Measurements from ENCODE around the gene DGCR8.

Gene DGCR8

DNA sequence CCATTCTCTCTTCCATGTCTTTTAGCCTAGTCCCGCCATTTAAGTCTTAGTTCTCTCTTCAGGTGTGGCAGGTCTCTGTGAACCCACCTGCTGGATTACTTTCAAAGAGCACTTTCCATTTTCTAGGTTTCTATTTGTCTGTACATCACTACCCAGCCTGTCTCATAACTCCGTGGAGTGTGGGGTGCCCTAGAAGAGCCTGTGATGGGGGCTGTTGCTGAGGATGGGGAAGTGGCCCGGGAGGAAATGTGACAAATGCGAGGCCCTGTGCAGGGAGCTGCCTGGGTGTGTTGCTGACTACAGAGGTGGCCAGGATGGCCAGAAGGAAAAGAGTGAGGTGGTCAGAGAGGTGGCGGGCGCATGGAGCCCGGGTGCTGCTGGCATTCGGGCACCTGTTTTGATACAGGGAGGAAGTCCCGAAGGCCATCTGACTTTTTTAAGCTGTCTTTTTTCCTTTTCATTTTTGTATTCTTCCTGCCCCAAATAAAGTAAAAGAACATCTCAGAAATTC is 10.7 kb downstream of the DGCR8 start:
- no peak for DNase-seq (ENCODE audit: low spot score)

DNA sequence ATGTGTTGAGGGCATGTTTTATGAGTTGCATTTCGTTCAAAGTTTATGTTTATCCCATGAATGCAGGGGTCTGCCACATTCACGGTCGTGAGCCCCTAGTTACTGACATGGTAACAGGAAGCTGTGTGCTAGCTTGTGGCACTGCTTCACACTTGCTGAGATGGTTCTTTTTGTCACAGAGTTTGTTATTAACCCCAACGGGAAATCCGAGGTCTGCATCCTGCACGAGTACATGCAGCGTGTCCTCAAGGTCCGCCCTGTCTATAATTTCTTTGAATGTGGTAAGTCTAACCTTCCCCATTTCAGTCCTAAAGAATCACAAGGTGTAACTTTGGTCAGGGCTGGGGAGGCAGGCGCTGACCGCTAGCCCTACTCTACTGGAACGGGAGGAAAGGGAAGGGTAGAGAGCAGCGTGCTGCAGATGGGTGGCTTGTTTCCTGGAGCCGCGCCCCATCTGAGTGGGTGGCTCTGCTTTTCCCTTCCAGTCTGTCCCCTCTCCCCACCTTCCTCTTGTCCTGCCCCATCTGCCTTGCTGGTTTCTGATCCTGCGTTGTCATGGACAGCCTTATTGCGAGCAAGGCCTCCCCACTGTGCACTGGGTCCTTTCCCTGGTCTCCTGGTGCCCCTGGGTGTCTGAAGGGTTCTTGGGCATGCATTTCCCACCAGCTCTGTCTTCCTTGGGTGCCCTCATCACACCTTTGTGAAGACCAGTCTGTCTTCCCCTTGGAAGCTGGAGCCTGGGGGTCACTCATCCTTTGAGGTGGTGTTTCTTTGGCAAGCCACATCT is 11.8 kb downstream of the DGCR8 start:
- no peak for DNase-seq (ENCODE audit: low spot score)

DNA sequence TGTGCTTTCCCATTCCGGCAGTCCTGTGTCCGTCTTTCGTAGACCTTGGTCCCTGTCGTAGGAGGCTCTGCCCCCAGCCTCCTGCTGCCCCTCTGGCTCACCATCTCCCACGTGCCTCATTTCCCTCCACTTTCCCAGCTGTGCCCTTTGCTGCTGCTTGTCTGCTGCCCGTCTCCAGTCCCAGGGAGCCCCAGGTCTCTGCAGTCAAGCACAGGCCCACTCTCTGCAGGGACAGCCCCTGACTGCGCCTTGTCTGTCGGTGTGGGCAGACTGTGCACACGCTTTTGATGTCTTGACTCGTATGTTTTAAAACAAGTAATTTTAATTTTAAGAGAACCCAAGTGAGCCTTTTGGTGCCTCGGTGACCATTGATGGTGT is 12.4 kb downstream of the DGCR8 start:
- no peak for DNase-seq (ENCODE audit: low spot score)

DNA sequence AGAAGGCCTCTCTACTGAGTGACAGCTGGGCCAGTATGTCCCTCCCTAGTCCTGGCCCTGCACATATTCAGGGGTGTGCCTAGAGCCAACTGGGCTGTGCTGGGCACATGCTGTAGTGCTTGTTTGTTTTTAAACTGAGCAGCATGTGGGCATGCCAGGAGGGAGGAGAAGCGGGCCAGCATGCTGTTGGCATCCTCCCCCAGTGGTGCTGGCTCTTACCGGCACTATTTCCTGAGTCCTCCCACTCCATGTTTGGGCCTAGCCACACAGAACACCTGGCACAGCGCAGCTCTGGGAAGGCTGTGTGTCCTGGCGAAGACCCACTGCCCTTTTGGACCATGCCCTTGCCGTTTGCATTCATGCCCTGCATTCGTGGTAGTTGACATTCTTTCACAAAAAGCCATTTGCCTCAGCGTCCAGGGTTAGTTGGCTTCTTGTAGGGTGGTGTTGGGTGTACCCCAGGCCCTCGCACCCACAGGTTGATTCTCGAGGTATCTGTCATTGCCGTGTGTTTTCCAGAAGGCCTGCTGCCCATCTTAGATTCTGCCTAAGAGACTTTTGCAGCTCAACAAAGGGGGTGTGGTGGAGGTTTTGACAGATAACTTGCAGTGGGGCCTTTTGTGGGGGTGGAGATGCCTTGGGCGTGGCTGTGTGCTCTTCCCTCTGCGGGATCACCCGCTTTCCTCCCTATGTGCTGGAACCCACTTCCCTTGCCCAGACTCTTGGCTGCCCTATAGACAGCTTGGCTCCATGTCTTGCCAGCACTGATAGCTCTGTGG is 13.6 kb downstream of the DGCR8 start:
- DNase-seq (ENCODE audit: low spot score), result no peak

DNA sequence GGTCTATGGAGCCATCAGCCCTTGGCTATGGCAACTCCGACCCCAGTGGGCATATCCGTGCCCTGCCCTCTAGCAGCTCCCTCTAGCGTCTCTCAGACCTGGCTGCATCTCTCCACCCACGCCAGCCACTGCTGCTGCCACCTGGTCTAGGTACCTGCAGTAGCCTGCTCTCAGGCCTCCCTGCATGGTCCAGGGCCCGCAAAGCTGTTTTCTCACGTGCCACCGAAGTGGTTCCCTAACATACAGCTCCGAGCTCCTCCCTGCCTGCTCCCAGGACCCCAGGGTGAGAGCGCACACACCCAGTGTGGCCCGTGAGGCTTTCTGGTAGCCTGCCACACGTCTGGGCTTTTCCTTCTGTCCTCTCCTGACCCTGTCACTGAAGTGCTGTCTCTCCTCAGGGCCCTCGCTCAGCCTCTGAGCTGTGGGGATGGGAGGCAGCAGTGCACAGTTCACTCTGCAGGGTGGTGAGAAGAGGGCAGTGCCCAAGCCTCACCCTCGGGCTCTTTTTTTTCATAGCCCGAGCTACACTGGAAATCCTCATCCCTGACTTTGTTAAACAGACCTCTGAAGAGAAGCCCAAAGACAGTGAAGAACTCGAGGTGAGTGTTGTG is 14.3 kb downstream of the DGCR8 start:
- DNase-seq (ENCODE audit: low spot score), result no peak

DNA sequence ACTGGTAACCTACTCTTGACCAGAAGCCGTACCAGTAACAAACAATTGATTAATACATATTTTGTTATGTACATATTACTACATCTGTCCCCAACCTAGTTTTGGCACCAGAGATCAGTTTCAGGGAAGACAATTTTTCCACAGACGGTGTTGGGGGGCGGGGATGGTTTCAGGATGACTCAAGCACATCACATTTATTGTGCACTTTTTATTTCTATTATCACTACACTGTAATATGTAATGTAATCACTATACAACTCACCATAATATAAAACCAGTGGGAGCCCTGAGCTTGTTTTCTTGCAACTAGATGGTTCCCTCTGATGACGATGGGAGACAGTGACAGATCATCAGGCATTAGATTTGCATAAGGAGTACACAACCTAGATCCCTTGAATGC is 15.5 kb downstream of the DGCR8 start:
- no peak for DNase-seq (ENCODE audit: low spot score)

DNA sequence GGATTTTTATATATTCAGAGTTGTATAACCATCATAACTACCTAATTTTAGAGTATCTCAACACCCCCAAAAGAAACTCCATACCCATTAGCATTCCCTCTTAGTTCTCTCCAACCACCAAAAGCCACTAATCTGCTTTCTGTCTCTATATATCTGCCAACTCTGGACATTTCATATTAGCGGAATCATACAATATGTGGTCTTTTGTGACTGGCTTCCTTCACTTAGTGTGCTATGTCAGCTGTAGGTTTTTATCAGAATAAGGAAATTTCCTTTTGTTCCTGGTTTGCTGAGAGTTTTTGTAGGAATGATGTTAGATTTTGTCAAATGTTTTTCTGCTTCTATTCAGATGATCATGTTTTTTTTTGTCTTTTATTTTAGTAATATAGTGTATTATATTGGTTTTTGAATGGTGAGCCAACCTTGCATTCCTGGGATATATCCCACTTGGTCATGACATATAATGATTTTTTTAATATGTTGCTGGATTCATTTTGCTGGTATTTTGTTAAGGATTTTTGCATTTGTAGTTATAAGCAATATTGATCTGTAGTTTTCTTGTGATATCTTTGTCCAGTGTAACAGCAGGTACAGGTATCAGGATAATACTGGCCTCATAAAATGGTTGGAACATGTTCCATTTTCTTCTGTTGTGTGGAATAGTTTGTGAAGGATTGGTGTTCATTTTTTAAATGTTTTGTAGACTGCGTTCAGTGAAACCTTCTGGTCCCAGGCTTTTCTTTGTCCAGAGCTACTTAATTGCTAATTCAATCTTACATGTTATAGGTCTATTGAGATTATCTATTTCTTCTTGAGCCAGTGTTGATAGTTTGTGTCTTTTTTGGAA is 16.8 kb downstream of the DGCR8 start:
- no peak for DNase-seq (ENCODE audit: low spot score)

DNA sequence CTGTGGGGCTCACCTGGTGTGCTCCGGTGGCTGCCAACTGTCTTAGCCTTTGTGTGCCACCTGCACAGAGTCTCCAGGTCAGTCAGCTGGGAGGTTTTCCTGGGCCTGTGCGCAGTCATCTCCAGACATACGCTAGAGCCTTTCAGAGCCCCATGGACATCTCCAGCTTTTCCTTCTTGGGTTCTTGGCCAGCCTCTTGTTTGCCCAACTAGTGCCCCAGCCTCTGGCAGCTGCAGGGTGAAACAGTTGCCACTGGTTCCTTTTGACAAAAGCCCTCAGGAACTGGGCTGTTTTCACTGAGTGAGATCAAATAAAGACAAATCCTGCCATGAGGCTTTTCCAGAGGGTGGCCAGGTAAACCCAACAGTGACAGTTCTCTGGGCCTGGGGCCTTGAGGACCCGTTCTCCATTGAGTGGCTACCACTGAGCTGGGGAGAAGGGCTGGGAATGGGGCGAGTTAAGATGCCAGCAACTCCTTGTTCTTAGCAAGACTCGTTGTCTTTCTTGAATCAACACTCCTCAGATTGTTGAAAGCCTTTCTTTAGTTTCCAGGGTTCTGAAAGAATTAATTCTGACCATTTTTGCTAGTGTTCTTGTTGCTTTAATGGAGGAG is 19.2 kb downstream of the DGCR8 start:
- no peak for DNase-seq (ENCODE audit: low spot score)

DNA sequence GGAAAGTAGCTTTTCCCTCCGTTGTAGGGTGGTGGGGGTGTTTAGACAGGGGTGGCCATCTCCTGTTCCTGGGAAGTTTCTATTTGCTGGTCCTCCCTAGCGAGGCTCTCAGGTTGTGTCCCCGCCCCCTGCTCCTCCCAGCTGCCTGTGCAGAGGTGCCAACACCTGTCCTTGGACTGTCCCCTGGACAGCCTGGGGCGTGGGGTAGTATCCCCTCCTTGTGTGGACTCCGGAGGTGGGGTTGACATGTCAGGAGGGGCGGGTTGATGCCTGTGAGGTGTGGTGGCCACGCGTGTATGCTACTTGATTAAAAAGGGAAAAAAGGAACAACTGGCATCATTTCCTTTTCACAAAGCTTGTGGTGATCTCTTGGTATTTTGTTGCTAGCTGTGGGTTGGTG is 21.6 kb downstream of the DGCR8 start:
- no peak for DNase-seq (ENCODE audit: low spot score)

DNA sequence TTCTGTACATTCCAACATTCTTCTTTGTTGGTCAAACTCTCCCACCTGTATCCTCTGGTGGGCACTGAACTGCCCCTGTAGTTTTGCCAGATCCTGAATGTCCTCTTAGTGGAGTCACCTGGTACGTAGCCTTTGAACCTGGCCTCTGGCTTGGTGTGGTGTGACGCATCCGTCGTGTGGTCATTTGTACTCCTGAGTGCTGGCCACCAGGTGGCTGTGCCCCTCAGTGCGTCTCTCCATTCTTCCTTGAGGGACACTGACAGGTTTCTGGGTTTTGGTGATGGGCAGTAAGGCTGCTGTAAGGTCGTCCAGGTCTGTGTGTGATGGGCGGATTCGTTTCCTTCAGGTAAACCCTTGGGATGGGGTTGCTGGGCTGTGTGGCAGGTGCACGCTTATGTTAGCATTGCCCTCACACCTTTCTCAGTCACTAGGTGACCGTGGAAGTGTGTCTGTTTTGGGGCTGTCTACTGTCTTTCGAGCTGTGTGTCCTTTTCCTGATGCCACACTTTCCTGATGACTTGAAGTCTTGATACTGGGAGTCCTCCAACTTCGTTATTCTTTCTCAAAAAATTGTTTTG is 22.3 kb downstream of the DGCR8 start:
- DNase-seq (ENCODE audit: low spot score), result no peak

DNA sequence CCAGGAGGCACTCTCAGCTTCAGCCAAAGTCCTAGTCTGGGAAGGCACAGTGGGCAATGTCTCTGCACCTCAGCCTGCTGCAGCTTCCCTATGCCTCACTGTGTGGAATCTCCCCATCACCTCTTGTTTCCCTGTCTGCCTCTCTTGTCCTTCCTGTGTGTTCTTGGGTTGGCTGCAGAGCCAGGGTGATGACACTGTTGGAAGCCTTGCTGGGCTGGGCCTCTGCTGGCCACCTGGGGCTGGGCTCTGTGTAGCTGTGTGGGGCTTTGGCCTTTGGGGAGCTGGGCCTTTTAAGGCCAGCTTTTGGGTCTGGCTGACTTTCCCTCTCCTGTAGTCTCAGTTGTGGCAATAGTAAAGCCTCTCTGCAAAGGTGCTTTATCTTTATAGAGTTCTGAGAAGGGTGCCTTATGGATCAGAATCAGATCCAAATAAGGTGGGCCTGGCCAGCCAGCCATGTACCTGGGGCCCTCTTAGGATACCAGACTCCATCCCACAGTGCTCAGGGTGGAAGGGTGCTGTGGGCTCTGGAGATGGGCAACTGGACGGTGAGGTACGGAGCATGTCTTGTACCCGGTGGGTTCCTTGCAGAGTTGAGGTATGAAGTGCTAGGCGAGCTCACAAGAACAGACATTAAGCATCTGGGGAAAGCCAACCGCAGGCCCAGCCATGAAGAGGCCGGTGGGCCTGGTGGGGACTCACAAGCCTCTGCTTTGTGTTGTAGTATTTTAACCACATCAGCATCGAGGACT is 25.6 kb downstream of the DGCR8 start:
- DNase-seq (ENCODE audit: low spot score), result no peak

DNA sequence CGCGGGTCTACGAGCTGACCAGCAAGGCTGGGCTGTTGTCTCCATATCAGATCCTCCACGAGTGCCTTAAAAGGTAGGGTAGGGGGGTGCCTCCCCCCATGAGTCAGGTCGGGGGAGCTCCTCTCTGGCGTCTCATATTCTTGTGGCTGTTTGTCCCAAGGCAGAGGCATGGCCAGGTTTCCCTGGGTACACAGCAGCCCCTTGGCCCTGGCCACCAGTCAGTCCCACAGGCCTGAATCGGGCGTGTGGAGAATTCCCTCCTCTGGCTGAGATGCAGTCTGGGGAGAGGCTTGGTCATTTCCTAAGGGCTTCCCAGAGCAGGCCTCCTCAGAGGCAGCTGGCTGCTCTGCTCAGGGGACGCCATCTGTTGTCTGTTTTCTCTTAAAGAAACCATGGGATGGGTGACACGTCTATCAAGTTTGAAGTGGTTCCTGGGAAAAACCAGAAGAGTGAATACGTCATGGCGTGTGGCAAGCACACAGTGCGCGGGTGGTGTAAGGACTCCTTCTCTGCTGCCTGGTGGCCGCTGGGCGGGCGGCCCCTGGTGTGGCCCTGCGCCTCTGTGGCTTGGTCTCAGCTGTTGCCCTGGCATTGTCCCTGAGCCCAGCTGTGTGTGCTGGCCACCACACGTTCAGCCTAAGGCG is 26.3 kb downstream of the DGCR8 start:
- DNase-seq (ENCODE audit: low spot score), result no peak

DNA sequence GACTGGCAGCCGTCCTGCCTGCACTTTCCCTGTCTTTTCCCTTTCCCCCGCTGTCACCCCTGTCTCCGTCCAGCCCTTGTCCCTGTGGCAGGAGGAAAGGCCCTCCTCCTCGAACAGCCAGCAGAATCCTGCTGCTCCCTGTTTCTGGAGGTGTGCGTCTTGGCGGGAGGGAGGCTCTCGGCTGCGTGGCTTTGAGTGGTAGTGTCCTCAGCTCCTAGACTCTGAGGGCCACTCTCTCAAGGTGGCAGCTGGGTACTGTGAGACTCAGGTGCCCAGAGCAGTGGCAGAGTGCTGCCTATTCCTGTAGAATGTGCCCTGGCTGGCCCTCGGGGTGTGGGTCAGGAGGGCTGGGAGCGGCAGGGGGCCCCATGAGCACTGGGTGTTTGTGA is 26.8 kb downstream of the DGCR8 start:
- no peak for DNase-seq (ENCODE audit: low spot score)

DNA sequence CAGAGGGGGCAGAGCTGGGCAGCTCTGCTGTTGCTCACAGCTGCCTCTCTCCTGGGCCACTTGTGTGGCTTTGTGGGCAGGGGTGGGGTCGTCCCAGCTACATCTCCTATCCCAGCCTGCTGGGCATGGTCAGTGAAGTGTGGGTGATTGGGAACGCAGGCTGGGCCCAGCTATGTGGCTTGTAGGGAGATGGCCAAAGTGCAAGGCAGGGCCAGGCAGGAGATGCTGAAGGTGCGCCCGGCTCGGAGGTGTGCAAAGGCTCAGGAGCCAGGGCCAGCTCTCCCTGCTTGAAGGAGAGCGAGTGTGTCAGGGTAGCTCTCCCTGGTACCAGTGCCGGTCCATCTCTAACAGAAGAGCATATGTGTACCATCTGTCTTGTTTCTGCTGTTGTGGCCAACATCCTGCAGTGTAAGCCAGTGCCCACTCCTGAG is 27.4 kb downstream of the DGCR8 start:
- no peak for DNase-seq (ENCODE audit: low spot score)

DNA sequence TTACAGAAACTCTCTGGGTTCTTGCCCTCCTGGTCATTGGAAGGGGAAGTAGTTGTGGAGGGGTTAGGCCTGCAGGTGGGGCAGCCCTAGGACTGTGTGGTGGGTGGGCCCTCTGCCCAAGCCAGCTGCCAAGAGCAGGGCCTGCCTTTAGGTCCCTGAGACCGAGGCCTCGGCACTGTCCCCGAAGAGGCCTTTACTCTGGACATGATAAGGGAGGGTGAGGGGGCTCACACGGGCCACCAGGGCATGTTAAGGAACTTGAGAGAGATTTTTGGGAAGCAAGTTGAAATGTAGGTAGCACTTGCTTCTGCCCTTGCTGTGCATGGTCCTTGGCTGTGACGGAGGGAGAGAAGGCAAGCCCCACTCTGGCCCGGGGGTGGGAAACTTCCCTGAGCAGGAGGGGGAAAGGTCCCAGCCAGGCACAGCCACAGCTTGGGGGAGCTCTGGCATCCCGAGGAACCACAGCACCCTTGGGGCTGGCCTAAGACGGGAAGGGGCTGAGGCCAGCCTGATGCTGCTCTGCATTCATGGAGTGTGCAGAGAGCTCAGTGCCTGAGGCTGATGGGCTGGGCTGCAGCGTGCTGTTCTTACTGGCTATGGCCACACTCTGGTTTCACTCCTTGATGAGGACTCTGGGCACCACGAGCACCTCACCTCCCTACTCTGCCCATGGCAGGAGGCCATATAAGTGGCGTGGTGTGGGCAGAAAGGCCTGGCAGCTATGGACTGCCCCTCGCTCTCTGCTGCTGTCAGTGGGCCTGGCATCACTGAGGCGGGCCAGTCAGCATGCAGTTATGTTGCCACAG is 28.1 kb downstream of the DGCR8 start:
- DNase-seq (ENCODE audit: low spot score), result no peak

DNA sequence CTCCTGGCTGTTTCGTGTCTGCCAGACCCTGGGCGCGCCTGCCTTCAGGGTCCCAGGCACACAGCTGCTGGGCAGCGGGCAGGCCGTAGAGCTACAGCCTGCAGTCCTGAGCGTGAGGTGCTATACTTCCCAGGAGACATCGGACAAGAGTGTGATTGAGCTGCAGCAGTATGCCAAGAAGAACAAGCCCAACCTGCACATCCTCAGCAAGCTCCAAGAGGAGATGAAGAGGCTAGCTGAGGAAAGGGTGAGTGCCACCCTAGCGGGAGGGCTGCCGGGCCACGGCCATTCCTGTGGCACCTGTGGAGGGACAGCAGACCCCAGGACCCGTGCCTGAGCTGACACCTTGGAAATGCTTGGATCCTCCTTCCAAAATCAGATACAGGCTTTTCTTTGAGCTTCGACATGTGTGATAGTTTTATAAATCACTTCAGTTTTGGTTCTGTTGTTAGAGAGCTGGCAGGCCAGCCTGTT is 28.8 kb downstream of the DGCR8 start:
- DNase-seq (ENCODE audit: low spot score), result no peak

DNA sequence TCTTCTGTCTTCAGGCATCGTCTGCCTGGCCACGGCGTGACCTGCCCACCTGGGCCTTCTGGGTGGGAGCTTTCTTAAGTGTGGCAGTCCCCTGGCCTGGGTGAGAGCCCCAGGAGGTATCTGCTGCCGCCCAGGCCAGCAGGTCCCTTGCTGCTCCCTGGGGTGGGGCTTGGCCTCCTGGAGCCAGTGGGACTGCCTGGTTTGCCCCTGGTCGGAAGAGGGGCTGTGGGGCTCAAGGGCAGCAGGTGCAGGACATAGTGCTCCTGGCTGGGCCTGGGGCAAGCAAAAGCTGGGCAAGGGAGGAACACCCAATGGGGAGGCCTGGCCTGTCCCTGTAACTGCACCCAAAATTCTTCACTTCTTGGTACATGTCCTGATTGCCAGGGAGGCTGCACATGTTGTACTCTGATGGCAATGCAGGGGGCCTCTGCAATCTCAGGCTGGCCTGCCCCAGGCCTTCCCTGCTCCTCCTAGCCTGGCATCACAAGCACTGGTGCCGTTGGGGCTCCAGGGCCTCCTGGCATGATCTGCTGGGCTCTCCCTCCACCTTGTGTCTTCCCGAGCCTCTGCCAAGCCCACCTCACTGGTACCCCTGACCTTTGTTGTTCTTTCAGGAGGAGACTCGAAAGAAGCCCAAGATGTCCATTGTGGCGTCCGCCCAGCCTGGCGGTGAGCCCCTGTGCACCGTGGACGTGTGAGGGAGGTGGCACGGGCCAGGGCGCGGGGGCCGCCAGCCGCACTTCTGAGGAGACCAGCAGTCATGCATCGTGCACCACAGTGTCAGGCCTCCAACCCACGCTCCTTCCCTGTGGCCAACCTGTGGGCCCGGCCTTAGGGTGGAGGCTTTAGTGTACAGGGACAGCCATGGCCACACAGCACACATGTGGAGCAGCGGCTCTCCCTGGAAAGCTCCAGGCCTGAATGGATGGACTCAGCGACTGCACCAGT is 29.6 kb downstream of the DGCR8 start:
- no peak for DNase-seq (ENCODE audit: low spot score)

Measured in AG08395 (cell line).